Measurements from ENCODE around the gene MXRA8.

The MXRA8 gene

GRCh38 chr1:1361982-1362423 lies 3.6 kb upstream of the MXRA8 start:
- Mint-ChIP-seq H3K4me3 (no peak overlapping the region), H3K27ac (no peak overlapping the region), H3K4me1 (peaks cover 30% of the 10 kb centered on the region), H3K27me3 (no peaks in the 10 kb centered on the region), H3K9me3 (no peaks in the 10 kb centered on the region)
- DNase-seq, result no peak
- ATAC-seq, result no peak

GRCh38 chr1:1361233-1361981 lies 3.1 kb upstream of the MXRA8 start:
- no peak overlapping the region for H3K4me3 Mint-ChIP-seq
- no peak overlapping the region for H3K27ac Mint-ChIP-seq
- DNase-seq (no peak), ATAC-seq (no peak)
- H3K27me3 Mint-ChIP-seq, result no peaks in the 10 kb centered on the region
- no peaks in the 10 kb centered on the region for H3K9me3 Mint-ChIP-seq
- peaks cover 30% of the 10 kb centered on the region for H3K4me1 Mint-ChIP-seq

GRCh38 chr1:1360506-1361169 lies 2.3 kb upstream of the MXRA8 start:
- no peaks in the 10 kb centered on the region for H3K27me3 Mint-ChIP-seq
- H3K4me3 Mint-ChIP-seq, result no peak overlapping the region
- no peak for ATAC-seq
- no peak for DNase-seq
- H3K27ac Mint-ChIP-seq, result no peak overlapping the region
- H3K9me3 Mint-ChIP-seq, result no peaks in the 10 kb centered on the region
- peaks cover 30% of the 10 kb centered on the region for H3K4me1 Mint-ChIP-seq

- no peak overlapping the region for H3K4me3 Mint-ChIP-seq
- peaks cover 30% of the 10 kb centered on the region for H3K4me1 Mint-ChIP-seq
- DNase-seq (no peak), ATAC-seq (no peak)
- peaks cover 2% of the 10 kb centered on the region for H3K27me3 Mint-ChIP-seq
- H3K9me3 Mint-ChIP-seq, result no peaks in the 10 kb centered on the region
- no peak overlapping the region for H3K27ac Mint-ChIP-seq
Observed at GRCh38 chr1:1359664-1360468, 1.5 kb upstream of the MXRA8 start.

- DNase-seq, result no peak
- ATAC-seq, result peak; percentile 52
- H3K27ac Mint-ChIP-seq, result peak overlapping the region in 1 of 2 donors; percentile 54
Observed at GRCh38 chr1:1359308-1359663, 931 bp upstream of the MXRA8 start.

GRCh38 chr1:1357871-1358432 lies 403 bp downstream of the MXRA8 start:
- H3K9me3 Mint-ChIP-seq, result no peaks in the 10 kb centered on the region
- H3K4me3 Mint-ChIP-seq, result peak overlapping the region; percentile 44 to 71
- H3K27me3 Mint-ChIP-seq, result peaks cover 21% of the 10 kb centered on the region
- ATAC-seq (no peak), DNase-seq (no peak)
- no peak overlapping the region for H3K27ac Mint-ChIP-seq
- H3K4me1 Mint-ChIP-seq, result peaks cover 47% of the 10 kb centered on the region

More at GRCh38 chr1:1359308-1359663, 931 bp upstream of the MXRA8 start:
- Mint-ChIP-seq H3K4me3 (peak overlapping the region; percentile 26 to 73), H3K4me1 (peaks cover 33% of the 10 kb centered on the region), H3K9me3 (no peaks in the 10 kb centered on the region), H3K27me3 (peaks cover 8% of the 10 kb centered on the region)

GRCh38 chr1:1356796-1357401 lies 1.5 kb downstream of the MXRA8 start:
- peak; percentile 10 for ATAC-seq
- Mint-ChIP-seq H3K27ac (no peak overlapping the region), H3K27me3 (peaks cover 32% of the 10 kb centered on the region), H3K4me3 (no peak overlapping the region), H3K4me1 (peaks cover 57% of the 10 kb centered on the region), H3K9me3 (no peaks in the 10 kb centered on the region)
- DNase-seq, result no peak

GRCh38 chr1:1356166-1356795 lies 2.1 kb downstream of the MXRA8 start:
- H3K4me1 Mint-ChIP-seq, result peaks cover 59% of the 10 kb centered on the region
- H3K9me3 Mint-ChIP-seq, result no peaks in the 10 kb centered on the region
- ATAC-seq (no peak), DNase-seq (no peak)
- no peak overlapping the region for H3K4me3 Mint-ChIP-seq
- no peak overlapping the region for H3K27ac Mint-ChIP-seq
- peaks cover 34% of the 10 kb centered on the region for H3K27me3 Mint-ChIP-seq

GRCh38 chr1:1355416-1355815 lies 2.9 kb downstream of the MXRA8 start:
- no peak overlapping the region for H3K4me3 Mint-ChIP-seq
- peaks cover 59% of the 10 kb centered on the region for H3K4me1 Mint-ChIP-seq
- peak; percentile 34 for ATAC-seq
- no peak for DNase-seq
- peaks cover 34% of the 10 kb centered on the region for H3K27me3 Mint-ChIP-seq
- no peak overlapping the region for H3K27ac Mint-ChIP-seq
- H3K9me3 Mint-ChIP-seq, result no peaks in the 10 kb centered on the region

- H3K9me3 Mint-ChIP-seq, result no peaks in the 10 kb centered on the region
- H3K27me3 Mint-ChIP-seq, result peaks cover 34% of the 10 kb centered on the region
- DNase-seq (no peak), ATAC-seq (no peak)
- peaks cover 55% of the 10 kb centered on the region for H3K4me1 Mint-ChIP-seq
- H3K27ac Mint-ChIP-seq, result no peak overlapping the region
- H3K4me3 Mint-ChIP-seq, result peak overlapping the region; percentile 65 to 68
Observed at GRCh38 chr1:1354271-1355247, 3.8 kb downstream of the MXRA8 start.

GRCh38 chr1:1353389-1354151 lies 4.8 kb downstream of the MXRA8 start:
- Mint-ChIP-seq H3K27ac (no peak overlapping the region), H3K27me3 (peaks cover 34% of the 10 kb centered on the region), H3K4me1 (peaks cover 45% of the 10 kb centered on the region), H3K9me3 (no peaks in the 10 kb centered on the region), H3K4me3 (peak overlapping the region in 1 of 2 donors; percentile 31)
- DNase-seq (no peak), ATAC-seq (no peak)

GRCh38 chr1:1352786-1353388 lies 5.5 kb downstream of the MXRA8 start:
- peaks cover 43% of the 10 kb centered on the region for H3K4me1 Mint-ChIP-seq
- no peak overlapping the region for H3K4me3 Mint-ChIP-seq
- ATAC-seq (no peak), DNase-seq (no peak)
- no peaks in the 10 kb centered on the region for H3K9me3 Mint-ChIP-seq
- no peak overlapping the region for H3K27ac Mint-ChIP-seq
- peaks cover 34% of the 10 kb centered on the region for H3K27me3 Mint-ChIP-seq
